HCT116 (cell line): Measurements from ENCODE around the gene IYD. TPM values are rescaled to one million over a fixed set of nuclear protein-coding genes. Genes with fewer than 3 reads are reported as not detected.

Experiments
- ATAC-seq: fragments of 200-7000 bp; cut with Tn5 transposase; 2 replicates; pipeline ENCODE4 v1.9.1; 2020; ENCODE audit warnings: mild to moderate bottlenecking, moderate library complexity
- BruUV-seq: library from RNA; stranded (reverse); fragments of 400-500 nt; replicated peaks from 2 replicates; lab custom pipeline; 2021; lab: Mats Ljungman, UMichigan
- CTCF ChIA-PET: fragments of 300-600 bp; sonication (Branson Sonifier 250); formaldehyde crosslinking; loops from one replicate; lab custom pipeline; 2021; ENCODE audit warnings: antibody characterized with exemption; lab: Charles Lee
- POLR2A ChIA-PET: fragments of 300-600, 350-600 bp; sonication (Branson Sonifier 250); formaldehyde crosslinking; loops from one replicate; lab custom pipeline; 2021; ENCODE audit warnings: antibody characterized with exemption; lab: Charles Lee
- RAD21 ChIA-PET, 2 experiments: fragments of 300-600 bp; sonication (Branson Sonifier 250); formaldehyde crosslinking; loops; one replicate each; lab custom pipeline; 2023; ENCODE audit warnings: low total read pairs in 2 of 2; ENCODE audit not compliant: uncharacterized antibody in 2 of 2, unreplicated experiment in 2 of 2, low non-redundant PET in 1 of 2; lab: Charles Lee
- DNase-seq: peaks from one replicate; pipeline ENCODE4 v3.0.0-alpha.2; 2010; ENCODE audit warnings: low read depth, low spot score
- H2AFZ ChIP-seq: fragments of 200-600 bp; shearing (Covaris generic), sonication (generic); 2 replicates; pipeline ENCODE4 v1.6.1; 2017; ENCODE audit warnings: low read depth, mixed run types, mixed read lengths, antibody characterized with exemption, low read length; ENCODE audit not compliant: poor library complexity, severe bottlenecking
- H3K27ac ChIP-seq: 2 replicates; pipeline ENCODE4 v1.5.1; 2012; ENCODE audit warnings: low read depth, low read length
- H3K27me3 ChIP-seq: fragments of 200-600 bp; sonication (generic); 2 replicates; pipeline ENCODE4 v1.6.1; 2016; ENCODE audit warnings: mixed run types, low read length, mixed read lengths; ENCODE audit not compliant: insufficient read depth
- H3K36me3 ChIP-seq, 2 experiments: fragments of 200-500 bp in 1 of 2; fragments of 200-600 bp in 1 of 2; sonication (Bioruptor generic) in 1 of 2; sonication (generic) in 1 of 2; 2 replicates each; pipeline versions ENCODE4 v1.5.1 to v1.6.1; 2014 to 2016; ENCODE audit warnings: low read length in 2 of 2, inconsistent platforms in 1 of 2, mixed read lengths in 1 of 2, mixed run types in 1 of 2; ENCODE audit not compliant: insufficient read depth in 2 of 2, control insufficient read depth in 1 of 2
- H3K4me1 ChIP-seq, 2 experiments: fragments of 200-600 bp in 1 of 2; sonication (generic) in 1 of 2; 2 replicates each; pipeline versions ENCODE4 v1.5.1 to v1.6.1; 2012 to 2017; ENCODE audit warnings: low read length in 2 of 2, inconsistent platforms in 1 of 2, mild to moderate bottlenecking in 1 of 2, mixed read lengths in 1 of 2, mixed run types in 1 of 2, moderate library complexity in 1 of 2; ENCODE audit not compliant: insufficient read depth in 2 of 2, control insufficient read depth in 1 of 2
- H3K4me2 ChIP-seq: fragments of 200-600 bp; sonication (generic); 2 replicates; pipeline ENCODE4 v1.6.1; 2017; ENCODE audit warnings: mixed run types, low read length, mixed read lengths
- H3K4me3 ChIP-seq, 2 experiments: fragments of 200-600 bp in 1 of 2; sonication (generic) in 1 of 2; replicated peaks in 1 of 2; 2 replicates each; pipeline ENCODE4 v1.5.1; 2011 to 2016; ENCODE audit warnings: low read length in 2 of 2, control low read depth in 1 of 2, low read depth in 1 of 2, mild to moderate bottlenecking in 1 of 2, mixed read lengths in 1 of 2, mixed run types in 1 of 2
- H3K79me2 ChIP-seq: fragments of 200-600 bp; sonication (generic); 2 replicates; pipeline ENCODE4 v1.6.1; 2017; ENCODE audit warnings: mild to moderate bottlenecking, mixed run types, low read length, moderate library complexity, mixed read lengths; ENCODE audit not compliant: insufficient read depth
- H3K9ac ChIP-seq: fragments of 200-600 bp; sonication (generic); 2 replicates; pipeline ENCODE4 v1.6.1; 2016; ENCODE audit warnings: low read length, mixed read lengths
- H3K9me2 ChIP-seq: fragments of 200-600 bp; sonication (generic), shearing (Covaris generic); 2 replicates; pipeline ENCODE4 v1.6.1; 2017; ENCODE audit warnings: mixed run types, mild to moderate bottlenecking, moderate library complexity; ENCODE audit not compliant: insufficient read depth
- H3K9me3 ChIP-seq, 2 experiments: fragments of 200-500 bp in 1 of 2; fragments of 200-600 bp in 1 of 2; sonication (Bioruptor generic) in 1 of 2; sonication (generic) in 1 of 2; 2 replicates each; pipeline ENCODE4 v1.6.1; 2014 to 2017; ENCODE audit warnings: low read length in 2 of 2, mixed read lengths in 2 of 2, inconsistent platforms in 1 of 2, low read depth in 1 of 2, mild to moderate bottlenecking in 1 of 2, mixed run types in 1 of 2, moderate library complexity in 1 of 2; ENCODE audit not compliant: control insufficient read depth in 1 of 2, insufficient read depth in 1 of 2
- H4K20me1 ChIP-seq: fragments of 200-600 bp; sonication (generic), shearing (Covaris generic); 2 replicates; pipeline ENCODE4 v1.6.1; 2017; ENCODE audit warnings: mixed run types, mild to moderate bottlenecking, moderate library complexity; ENCODE audit not compliant: insufficient read depth
- ELF1 ChIP-seq: IDR thresholded peaks from 2 replicates; pipeline ENCODE4 v1.6.1; 2012; ENCODE audit warnings: low read depth, borderline replicate concordance
- EZH2 ChIP-seq: fragments of 200-600 bp; sonication (generic); IDR thresholded peaks from 2 replicates; pipeline ENCODE4 v1.6.1; 2017; ENCODE audit warnings: antibody characterized with exemption, mixed run types
- FOSL1 ChIP-seq: IDR thresholded peaks from 2 replicates; pipeline ENCODE4 v1.6.1; 2012; ENCODE audit warnings: low read depth
- POLR2A ChIP-seq: IDR thresholded peaks from 2 replicates; pipeline ENCODE4 v1.7.0; 2011; ENCODE audit warnings: borderline replicate concordance; ENCODE audit not compliant: insufficient read depth, insufficient read length; ENCODE audit errors: extremely low read depth
- POLR2AphosphoS5 ChIP-seq: IDR thresholded peaks from 2 replicates; pipeline ENCODE4 v1.6.1; 2011; ENCODE audit warnings: mild to moderate bottlenecking, low read depth, low read length, moderate library complexity
- TCF7L2 ChIP-seq: IDR thresholded peaks from 2 replicates; pipeline ENCODE4 v1.7.0; 2011; ENCODE audit warnings: borderline replicate concordance, inconsistent platforms; ENCODE audit not compliant: insufficient read depth, insufficient read length; ENCODE audit errors: extremely low read depth
- YY1 ChIP-seq: IDR thresholded peaks from 2 replicates; pipeline ENCODE4 v1.6.1; 2011; ENCODE audit warnings: low read length, low read depth, moderate library complexity, mild to moderate bottlenecking; ENCODE audit not compliant: insufficient replicate concordance; ENCODE audit errors: extremely low read depth
- intact Hi-C: fragments of 100-400 bp; cut with micrococcal nuclease; formaldehyde crosslinking; loops from 2 replicates; pipeline ENCODE4 v1.10.0; 2022
- total RNA-seq: library from RNA; stranded (reverse); gene quantifications from one replicate; pipeline ENCODE4 v1.2.1, GENCODE V29; 2021; ENCODE audit not compliant: unreplicated experiment
- TF ChIP-seq, protein P1 (sequence below), 3 experiments: fragments of 200-600 bp in 1 of 3; sonication (generic) in 1 of 3; IDR thresholded peaks in 2 of 3; conservative IDR thresholded peaks in 1 of 3; 2 replicates each; pipeline ENCODE4 v1.5.1; 2012 to 2017; ENCODE audit warnings: low read depth in 2 of 3, low read length in 2 of 3, antibody characterized with exemption in 1 of 3, borderline replicate concordance in 1 of 3, control low read depth in 1 of 3, mild to moderate bottlenecking in 1 of 3, mixed read lengths in 1 of 3, mixed run types in 1 of 3, moderate library complexity in 1 of 3; ENCODE audit not compliant: insufficient read depth in 1 of 3
- TF ChIP-seq, protein P2 (sequence below): IDR thresholded peaks from 2 replicates; pipeline ENCODE4 v1.6.1; 2011; ENCODE audit warnings: mild to moderate bottlenecking, low read length, moderate library complexity; ENCODE audit not compliant: insufficient replicate concordance; ENCODE audit errors: extremely low read depth

The IYD gene
- total RNA-seq, 1 experiment from 2014 or later = not detected

- Histone ChIP-seq H2AFZ (no peak overlapping the region), H3K27me3 (no peaks in the 10 kb centered on the region), H3K79me2 (no peaks in the 10 kb centered on the region), H3K9me3 (peaks cover 0 to 5% of the 10 kb centered on the region in 2 experiments; a peak in 1 of 4 replicates), H4K20me1 (no peaks in the 10 kb centered on the region), H3K4me1 (no peaks in the 10 kb centered on the region), H3K36me3 (no peaks in the 10 kb centered on the region), H3K27ac (no peak overlapping the region), H3K9me2 (no peaks in the 10 kb centered on the region), H3K4me2 (no peak overlapping the region), H3K9ac (no peak overlapping the region), H3K4me3 (no peak overlapping the region)
- CTCF ChIA-PET = no interaction called here
- RAD21 ChIA-PET = no interaction called here
- BruUV-seq = no TSS peak
- POLR2A ChIA-PET = no interaction called here
- DNase-seq (no peak), ATAC-seq (no peak)
- TF ChIP-seq YY1 (no peak), EZH2 (no peak), FOSL1 (no peak), POLR2A (no peak), ELF1 (no peak), TCF7L2 (no peak), POLR2AphosphoS5 (no peak)
- TF ChIP-seq, protein P1, sequence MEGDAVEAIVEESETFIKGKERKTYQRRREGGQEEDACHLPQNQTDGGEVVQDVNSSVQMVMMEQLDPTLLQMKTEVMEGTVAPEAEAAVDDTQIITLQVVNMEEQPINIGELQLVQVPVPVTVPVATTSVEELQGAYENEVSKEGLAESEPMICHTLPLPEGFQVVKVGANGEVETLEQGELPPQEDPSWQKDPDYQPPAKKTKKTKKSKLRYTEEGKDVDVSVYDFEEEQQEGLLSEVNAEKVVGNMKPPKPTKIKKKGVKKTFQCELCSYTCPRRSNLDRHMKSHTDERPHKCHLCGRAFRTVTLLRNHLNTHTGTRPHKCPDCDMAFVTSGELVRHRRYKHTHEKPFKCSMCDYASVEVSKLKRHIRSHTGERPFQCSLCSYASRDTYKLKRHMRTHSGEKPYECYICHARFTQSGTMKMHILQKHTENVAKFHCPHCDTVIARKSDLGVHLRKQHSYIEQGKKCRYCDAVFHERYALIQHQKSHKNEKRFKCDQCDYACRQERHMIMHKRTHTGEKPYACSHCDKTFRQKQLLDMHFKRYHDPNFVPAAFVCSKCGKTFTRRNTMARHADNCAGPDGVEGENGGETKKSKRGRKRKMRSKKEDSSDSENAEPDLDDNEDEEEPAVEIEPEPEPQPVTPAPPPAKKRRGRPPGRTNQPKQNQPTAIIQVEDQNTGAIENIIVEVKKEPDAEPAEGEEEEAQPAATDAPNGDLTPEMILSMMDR (IDR thresholded peaks at IDR 0.05 in 2 of 3, conservative IDR thresholded peaks at IDR 0.05 in 1 of 3; ENCODE audit: borderline replicate concordance in 1 of 3, insufficient read depth in 1 of 3, low read depth in 2 of 3, low read length in 2 of 3) = no peak
- TF ChIP-seq, protein P2, sequence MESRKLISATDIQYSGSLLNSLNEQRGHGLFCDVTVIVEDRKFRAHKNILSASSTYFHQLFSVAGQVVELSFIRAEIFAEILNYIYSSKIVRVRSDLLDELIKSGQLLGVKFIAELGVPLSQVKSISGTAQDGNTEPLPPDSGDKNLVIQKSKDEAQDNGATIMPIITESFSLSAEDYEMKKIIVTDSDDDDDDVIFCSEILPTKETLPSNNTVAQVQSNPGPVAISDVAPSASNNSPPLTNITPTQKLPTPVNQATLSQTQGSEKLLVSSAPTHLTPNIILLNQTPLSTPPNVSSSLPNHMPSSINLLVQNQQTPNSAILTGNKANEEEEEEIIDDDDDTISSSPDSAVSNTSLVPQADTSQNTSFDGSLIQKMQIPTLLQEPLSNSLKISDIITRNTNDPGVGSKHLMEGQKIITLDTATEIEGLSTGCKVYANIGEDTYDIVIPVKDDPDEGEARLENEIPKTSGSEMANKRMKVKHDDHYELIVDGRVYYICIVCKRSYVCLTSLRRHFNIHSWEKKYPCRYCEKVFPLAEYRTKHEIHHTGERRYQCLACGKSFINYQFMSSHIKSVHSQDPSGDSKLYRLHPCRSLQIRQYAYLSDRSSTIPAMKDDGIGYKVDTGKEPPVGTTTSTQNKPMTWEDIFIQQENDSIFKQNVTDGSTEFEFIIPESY = no peak
- intact Hi-C loops = no loop called here
Observed at GRCh38 chr6:150427843-150428242, 59.0 kb downstream of the IYD start.
